ENCODE results near the gene CHST8. TPM values are rescaled to one million over a fixed set of nuclear protein-coding genes. Genes with fewer than 3 reads are reported as not detected.

Gene CHST8
- polyA plus RNA-seq, 2 of the 4 experiments (the other 2 are of a cell fraction): not detected

- Histone ChIP-seq H3K4me1 (peaks cover 12% of the 10 kb centered on the region; the same call in 2 of the 3 replicates), H3K4me2 (no peak overlapping the region), H3K4me3 (no peak overlapping the region), H3K27ac (no peak overlapping the region), H3K9me3 (no peaks in the 10 kb centered on the region)
- ChIA-PET CTCF (interaction anchor here (0.7 to 22.3 kb wide), 26 partner anchors 9 to 1063 kb away, joined by 3 to 572 read pairs (median 36); partner anchors contain the start of gene KCTD15), POLR2A (no interaction called here)
- ATAC-seq (no peak), DNase-seq (ENCODE audit: low read depth in 1 of 2, low spot score in 1 of 2) (no peak), FAIRE-seq (no peak)
- TF ChIP-seq HEYL (CRISPR knock-in tag; IDR thresholded peaks at IDR 0.05): no peak
- TF ChIP-seq KDM1A (IDR thresholded peaks at IDR 0.05; ENCODE audit: low read depth): no peak
- no peak for TF ChIP-seq MAZ (IDR thresholded peaks at IDR 0.05; ENCODE audit: borderline replicate concordance, low read depth, low read length)
- no peak for TF ChIP-seq E2F6 (IDR thresholded peaks at IDR 0.05; ENCODE audit: borderline replicate concordance, low read depth)
- WGBS (ENCODE audit: missing lambda C conversion rate): 48% methylated on average over 9 of the region's 9 CpGs
These were observed 154.2 kb downstream of the CHST8 start for GRCh38 chr19:33775731-33776487.

- H3K4me2 ChIP-seq: no peak overlapping the region
- 35% methylated on average over 9 of the region's 9 CpGs for WGBS (ENCODE audit: missing lambda C conversion rate)
- ChIA-PET CTCF (interaction anchor here (0.6 to 12.7 kb wide), 247 partner anchors 10 to 1470 kb away, joined by 3 to 510 read pairs (median 5); partner anchors contain the start of genes KCTD15, PEPD, WTIP and ZNF30), POLR2A (interaction anchor here (1.0 to 2.8 kb wide), 3 partner anchors 18 to 221 kb away, joined by 4 to 13 read pairs (median 8); partner anchors contain the start of gene KCTD15)
- no peak for TF ChIP-seq EHMT2 (IDR thresholded peaks at IDR 0.05; ENCODE audit: low read depth)
- TF ChIP-seq TP53 (CRISPR knock-in tag; IDR thresholded peaks at IDR 0.05): no peak
- no peak for TF ChIP-seq SMC3 (IDR thresholded peaks at IDR 0.05)
- TF ChIP-seq JUN (IDR thresholded peaks at IDR 0.05): no peak
- no peak for TF ChIP-seq NR3C1 (IDR thresholded peaks at IDR 0.05)
- no peak for TF ChIP-seq EHF (CRISPR knock-in tag; IDR thresholded peaks at IDR 0.05)
- no peak for TF ChIP-seq SREBF2 (IDR thresholded peaks at IDR 0.05)
- TF ChIP-seq BCL3 (IDR thresholded peaks at IDR 0.05): no peak
- TF ChIP-seq FOSL2 (IDR thresholded peaks at IDR 0.05): no peak
- TF ChIP-seq FOSL2 (CRISPR knock-in tag; IDR thresholded peaks at IDR 0.05): no peak
- TF ChIP-seq JUNB (IDR thresholded peaks at IDR 0.05): no peak
- TF ChIP-seq HOXB5 (CRISPR knock-in tag; IDR thresholded peaks at IDR 0.05): no peak
- TF ChIP-seq ZC3H11A (IDR thresholded peaks at IDR 0.05): no peak
- no peak for TF ChIP-seq KDM1A (IDR thresholded peaks at IDR 0.05; ENCODE audit: low read depth)
- TF ChIP-seq FOXS1 (CRISPR knock-in tag; IDR thresholded peaks at IDR 0.05): no peak
- TF ChIP-seq PHF8 (IDR thresholded peaks at IDR 0.05; ENCODE audit: borderline replicate concordance, low read depth): no peak
- 0 out of 3 replicates have a peak, but pooled peaks cover 2% of the 10 kb centered on the region for H3K9me3 ChIP-seq
- FAIRE-seq (no peak), DNase-seq (ENCODE audit: low read depth in 1 of 2, low spot score in 1 of 2) (no peak), ATAC-seq (peak in 1 of 2 experiments; percentile 0; a peak in 3 of 6 replicates)
- H3K4me3 ChIP-seq: no peak overlapping the region
- no peak overlapping the region for H3K27ac ChIP-seq
- H3K4me1 ChIP-seq: peaks cover 26% of the 10 kb centered on the region
These were observed 155.6 kb downstream of the CHST8 start for GRCh38 chr19:33777351-33777750.

GRCh38 chr19:33777753-33778088 lies 156.0 kb downstream of the CHST8 start:
- ChIA-PET POLR2A (interaction anchor here (1.0 to 2.8 kb wide), 4 partner anchors 17 to 319 kb away, joined by 4 to 13 read pairs (median 10); partner anchors contain the start of gene KCTD15), CTCF (interaction anchor here (0.6 to 12.7 kb wide), 251 partner anchors 10 to 1470 kb away, joined by 3 to 510 read pairs (median 5); partner anchors contain the start of genes KCTD15, PEPD, WTIP and ZNF30)
- Histone ChIP-seq H3K4me3 (no peak overlapping the region), H3K9me3 (0 out of 3 replicates have a peak, but pooled peaks cover 5% of the 10 kb centered on the region), H3K4me1 (peaks cover 27% of the 10 kb centered on the region), H3K4me2 (peak overlapping the region; percentile 94; the same call in 2 of the 3 replicates), H3K27ac (no peak overlapping the region)
- ATAC-seq: no peak
- 36% methylated on average over 17 of the region's 17 CpGs for WGBS (ENCODE audit: missing lambda C conversion rate)
- DNase-seq (ENCODE audit: low read depth in 1 of 2, low spot score in 1 of 2): no peak
- no peak for TF ChIP-seq KDM1A (IDR thresholded peaks at IDR 0.05; ENCODE audit: low read depth)
- peak; percentile 10 for TF ChIP-seq ZFP36 (IDR thresholded peaks at IDR 0.05; ENCODE audit: borderline replicate concordance, partially characterized antibody)
- no peak for FAIRE-seq
